ENCODE data around the gene C5orf24.
"Not testable (repeated sequence)": the region's sequence is repeated elsewhere in the genome, so short reads cannot be mapped to it uniquely, and the experiment has no call there.

C5orf24 gene

DNA sequence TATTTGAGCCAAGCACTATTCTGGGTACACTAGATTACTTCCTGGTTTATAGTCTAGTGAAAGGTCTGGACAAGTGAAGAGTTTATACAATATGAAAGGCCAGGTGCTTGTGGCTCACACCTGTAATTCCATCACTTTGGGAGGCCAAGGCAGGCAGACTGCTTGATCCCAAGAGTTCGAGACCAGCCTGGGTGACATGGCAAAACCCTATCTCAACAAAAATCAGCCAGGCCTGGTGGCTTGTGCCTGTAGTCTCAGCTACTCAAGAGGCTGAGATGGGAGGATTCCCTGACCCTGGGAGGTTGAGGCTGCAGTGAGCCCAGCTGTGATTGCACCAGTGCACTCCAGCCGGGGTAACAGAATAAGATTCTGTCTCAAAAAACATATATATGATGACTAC is 18.9 kb downstream of the C5orf24 start:
- DNase-seq, result no peak

DNA sequence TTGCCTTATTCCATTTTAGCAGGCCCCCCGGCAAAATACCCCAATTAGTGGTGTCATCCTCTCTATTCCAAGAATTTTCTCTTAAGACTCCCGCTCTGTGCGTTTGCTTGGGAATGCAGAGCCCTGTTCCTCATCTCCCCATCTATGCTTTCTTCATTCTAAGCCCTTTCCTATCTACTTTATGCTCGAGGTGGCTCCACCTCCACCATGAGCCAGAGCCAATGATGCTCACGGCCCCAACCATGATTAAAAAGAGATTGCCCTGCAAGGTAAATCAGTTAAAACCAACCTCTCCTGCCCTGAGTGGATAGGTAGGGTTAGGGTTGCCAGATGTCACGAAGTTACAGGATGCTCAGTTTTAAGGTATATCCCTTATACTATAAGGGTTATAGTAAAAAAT is 27.7 kb downstream of the C5orf24 start:
- peak; percentile 28 for DNase-seq

DNA sequence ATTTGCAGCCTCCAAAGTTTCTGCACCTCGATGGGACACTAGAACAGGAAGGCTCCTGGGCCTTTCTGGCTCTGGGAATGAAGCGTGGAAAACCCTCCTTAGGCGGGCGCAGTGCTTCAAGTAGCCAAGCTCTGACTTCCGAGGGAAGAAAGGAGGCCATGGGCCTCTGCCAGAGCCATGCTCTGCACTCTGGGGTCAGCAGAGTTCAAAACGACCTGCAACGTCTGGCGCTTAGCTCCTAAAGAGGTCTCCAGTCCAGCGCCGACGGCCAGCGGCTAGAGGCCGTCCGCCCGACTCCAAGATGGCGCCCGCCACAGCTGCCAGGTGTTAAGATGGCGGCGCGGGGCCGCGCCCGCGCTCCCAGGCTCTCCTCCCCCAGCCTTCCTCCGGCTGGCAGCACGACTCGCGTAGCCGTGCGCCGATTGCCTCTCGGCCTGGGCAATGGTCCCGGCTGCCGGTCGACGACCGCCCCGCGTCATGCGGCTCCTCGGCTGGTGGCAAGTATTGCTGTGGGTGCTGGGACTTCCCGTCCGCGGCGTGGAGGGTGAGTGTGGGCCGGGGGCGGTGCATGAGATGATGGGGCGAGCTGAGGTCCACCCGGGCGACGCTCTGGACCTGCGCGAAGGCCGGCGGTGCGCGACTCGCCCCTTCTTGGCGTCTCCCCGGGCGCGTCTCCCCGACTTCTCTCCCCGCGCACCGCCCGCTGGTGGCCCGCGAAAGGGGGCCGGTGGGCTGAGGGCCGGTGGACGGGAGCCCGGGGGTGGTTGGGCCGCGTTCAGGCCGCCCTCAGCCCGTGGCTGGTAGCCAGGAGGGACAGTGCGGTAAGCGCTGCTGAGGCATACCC is 28.4 kb downstream of the C5orf24 start, which contains the start of gene TXNDC15:
TXNDC15 (plus strand) TSS at position 385 of the 844 bp plus-strand sequence; CDS start at position 442, 57 bp downstream.
- DNase-seq, result peak; percentile 82

DNA sequence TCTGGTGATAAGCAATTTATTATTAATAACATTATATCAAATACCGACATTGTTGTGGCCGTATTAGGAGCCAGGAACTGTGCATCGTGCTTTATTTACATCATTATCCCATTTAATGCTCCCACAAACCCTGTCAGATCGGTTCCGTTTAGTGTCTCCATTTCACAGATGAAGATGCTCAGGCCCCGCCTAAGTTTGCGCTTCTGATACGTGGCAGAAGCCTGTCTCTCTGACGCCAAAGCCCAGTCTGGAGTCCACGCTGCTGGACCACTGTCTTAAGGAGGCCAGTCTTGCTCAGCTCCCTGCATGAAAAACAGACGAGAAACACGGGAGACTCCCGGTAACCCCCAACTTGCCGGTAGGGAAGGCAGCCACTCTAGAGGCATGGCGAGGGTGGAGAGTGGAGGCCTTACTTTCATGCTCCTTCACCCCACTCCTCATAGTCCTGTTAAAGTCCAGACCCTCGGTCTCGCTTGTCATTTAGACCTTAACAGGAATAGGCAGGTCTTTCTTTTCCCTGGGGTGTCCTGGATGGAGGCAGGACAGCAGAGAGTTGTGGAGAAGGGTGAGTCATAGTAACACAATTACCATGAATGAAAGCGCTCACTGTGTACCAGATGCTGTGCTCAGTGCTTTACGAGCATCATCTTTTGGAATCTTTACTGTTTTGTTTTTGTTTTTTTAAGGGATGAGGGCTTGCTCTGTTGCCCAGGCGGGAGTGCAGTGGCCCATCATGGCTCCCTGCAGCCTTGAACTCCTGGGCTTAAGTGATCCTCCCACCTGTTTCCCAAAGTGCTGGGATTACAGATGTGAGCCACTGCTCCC is 29.3 kb downstream of the C5orf24 start:
- DNase-seq, result peak; percentile 32

DNA sequence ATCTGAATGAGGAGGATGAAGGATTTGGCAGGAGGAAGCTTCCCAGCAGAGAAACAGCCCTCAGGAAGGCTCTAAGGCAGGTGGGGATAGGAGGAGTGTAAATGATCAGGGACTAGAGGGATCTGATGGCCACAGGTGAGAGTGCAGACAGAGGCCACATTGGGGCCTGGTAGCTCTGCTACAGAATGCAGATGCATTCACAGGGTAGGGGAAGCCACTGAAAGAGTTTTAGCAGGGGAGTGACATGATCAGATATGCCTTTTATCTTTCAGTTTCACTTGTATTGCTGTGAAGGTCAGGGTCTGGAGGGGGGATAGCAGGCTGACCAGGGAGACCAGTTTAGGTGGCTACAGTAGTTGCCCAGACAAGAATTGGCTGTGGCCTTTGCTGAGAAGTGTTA is 31.4 kb downstream of the C5orf24 start:
- DNase-seq, result peak; percentile 2

DNA sequence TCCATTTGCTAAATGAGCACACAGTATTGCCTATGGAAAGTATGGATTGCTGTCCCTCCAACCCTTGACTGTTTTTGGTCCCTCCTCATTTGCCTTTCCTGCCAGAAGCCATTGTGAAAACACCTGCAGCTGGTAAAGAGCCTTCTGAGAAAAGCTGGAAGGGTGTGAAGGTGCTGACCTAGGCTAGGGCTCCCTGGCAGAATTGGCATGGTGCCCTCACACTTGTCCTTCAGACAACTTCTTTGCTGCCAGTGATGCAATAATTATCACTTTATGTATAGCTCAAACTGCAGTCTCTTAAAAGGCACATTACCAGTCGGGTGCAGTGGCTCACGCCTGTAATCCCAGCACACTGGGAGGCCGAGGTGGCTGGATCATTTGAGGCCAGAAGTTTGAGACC is 32.6 kb downstream of the C5orf24 start:
- DNase-seq, result no peak

DNA sequence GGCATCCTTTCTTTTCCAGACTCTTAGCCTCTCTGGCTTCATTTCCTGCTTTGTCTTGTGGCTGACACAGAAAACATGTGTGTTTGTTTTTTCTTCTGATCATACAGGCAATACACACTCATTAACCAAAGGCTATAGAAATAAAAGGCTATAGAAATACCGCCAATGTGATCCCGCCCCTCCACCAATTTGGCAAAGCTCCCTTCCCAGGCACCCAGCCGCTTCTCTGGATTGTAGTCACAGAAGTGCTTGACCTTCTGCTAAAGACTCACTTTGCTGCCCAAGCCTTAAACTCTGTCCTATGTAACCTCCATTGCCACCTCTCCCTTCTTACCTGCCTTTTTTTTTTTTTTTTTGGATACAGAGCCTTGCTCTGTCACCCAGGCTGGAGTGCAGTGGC is 33.7 kb downstream of the C5orf24 start:
- no peak for DNase-seq

DNA sequence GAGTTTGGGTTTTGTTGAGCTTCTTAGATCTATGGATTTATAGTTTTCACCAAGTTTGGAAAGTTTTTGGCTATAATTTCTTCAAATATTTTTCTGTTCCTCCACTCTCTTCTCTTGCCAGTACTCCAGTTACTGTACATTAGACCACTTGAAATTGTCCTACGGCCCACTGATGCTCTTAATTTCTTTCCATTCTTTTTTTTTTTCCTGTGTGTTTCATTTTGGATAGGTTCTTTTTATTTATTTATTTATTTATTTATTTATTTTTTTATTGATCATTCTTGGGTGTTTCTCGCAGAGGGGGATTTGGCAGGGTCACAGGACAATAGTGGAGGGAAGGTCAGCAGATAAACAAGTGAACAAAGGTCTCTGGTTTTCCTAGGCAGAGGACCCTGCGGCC is 35.2 kb downstream of the C5orf24 start:
- not testable (repeated sequence) for DNase-seq

DNA sequence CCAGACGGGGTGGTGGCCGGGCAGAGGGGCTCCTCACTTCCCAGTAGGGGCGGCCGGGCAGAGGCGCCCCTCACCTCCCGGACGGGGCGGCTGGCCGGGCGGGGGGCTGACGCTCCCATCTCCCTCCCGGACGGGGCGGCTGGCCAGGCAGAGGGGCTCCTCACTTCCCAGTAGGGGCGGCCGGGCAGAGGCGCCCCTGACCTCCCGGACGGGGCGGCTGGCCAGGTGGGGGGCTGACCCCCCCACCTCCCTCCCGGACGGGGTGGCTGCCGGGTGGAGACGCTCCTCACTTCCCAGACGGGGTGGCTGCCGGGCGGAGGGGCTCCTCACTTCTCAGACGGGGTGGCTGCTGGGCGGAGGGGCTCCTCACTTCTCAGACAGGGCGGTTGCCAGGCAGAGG is 35.9 kb downstream of the C5orf24 start:
- DNase-seq, result not testable (repeated sequence)

DNA sequence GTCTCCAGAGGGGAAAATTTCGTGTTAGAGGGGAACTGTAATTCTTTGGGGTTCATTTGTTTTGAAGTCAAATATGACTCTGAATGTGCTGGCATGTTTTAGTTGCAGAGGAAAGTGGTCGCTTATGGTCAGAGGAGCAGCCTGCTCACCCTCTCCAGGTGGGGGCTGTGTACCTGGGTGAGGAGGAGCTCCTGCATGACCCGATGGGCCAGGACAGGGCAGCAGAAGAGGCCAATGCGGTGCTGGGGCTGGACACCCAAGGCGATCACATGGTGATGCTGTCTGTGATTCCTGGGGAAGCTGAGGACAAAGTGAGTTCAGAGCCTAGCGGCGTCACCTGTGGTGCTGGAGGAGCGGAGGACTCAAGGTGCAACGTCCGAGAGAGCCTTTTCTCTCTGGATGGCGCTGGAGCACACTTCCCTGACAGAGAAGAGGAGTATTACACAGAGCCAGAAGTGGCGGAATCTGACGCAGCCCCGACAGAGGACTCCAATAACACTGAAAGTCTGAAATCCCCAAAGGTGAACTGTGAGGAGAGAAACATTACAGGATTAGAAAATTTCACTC is 41.9 kb downstream of the C5orf24 start:
- DNase-seq, result no peak

DNA sequence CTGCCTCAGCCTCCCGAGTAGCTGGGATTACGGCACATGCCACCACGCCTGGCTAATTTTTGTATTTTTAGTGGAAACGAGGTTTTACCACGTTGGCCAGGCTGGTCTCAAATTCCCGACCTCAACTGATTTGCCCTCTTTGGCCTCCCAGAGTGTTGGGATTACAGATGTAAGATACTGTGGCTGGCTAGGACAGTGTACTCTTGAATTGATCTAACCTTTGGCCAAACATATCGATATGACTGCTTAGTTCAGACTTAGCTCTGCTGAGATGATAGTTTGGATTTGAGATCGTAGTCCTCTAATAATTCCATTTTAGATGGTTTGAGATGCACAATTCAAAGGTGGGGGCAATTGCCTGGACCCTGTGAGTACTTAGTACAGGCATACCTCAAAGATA is 43.6 kb downstream of the C5orf24 start:
- no peak for DNase-seq

DNA sequence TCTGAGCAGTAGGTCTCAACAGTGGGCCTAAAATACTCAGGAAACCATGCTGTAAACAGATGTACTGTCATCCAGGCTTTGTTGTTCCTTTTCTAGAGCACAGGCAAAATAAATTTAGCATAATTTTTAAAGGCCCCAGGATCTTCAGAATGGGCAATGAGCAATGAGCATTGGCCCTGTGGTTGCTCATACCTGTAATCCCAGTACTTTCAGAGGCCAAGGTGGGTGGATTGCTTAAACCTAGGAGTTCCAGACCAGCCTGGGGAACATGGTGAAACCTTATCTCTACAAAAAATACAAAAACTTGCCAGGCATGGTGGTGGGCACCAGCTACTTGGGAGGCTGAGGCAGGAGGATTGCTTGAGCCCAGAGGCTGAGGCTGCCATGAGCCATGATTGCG is 45.7 kb downstream of the C5orf24 start:
- no peak for DNase-seq

DNA sequence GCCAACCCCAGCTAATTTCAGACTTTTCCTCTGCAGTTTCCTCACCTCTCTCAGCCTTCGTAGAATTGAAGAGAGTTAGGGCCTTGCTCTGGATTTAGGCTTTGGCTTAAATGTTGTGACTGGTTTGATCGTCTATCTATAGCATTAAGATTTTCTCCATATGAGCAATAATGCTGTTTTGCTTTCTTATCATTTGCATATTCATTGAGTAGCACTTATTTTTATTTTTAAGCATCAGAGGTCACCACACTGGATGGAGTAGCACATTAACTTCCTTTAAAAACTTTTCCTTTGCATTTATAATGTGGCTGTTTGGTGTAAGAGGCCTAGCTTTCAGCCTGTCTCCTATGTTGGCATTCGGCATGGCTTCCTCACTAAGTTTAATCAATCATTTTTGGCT is 46.5 kb downstream of the C5orf24 start:
- DNase-seq, result no peak

DNA sequence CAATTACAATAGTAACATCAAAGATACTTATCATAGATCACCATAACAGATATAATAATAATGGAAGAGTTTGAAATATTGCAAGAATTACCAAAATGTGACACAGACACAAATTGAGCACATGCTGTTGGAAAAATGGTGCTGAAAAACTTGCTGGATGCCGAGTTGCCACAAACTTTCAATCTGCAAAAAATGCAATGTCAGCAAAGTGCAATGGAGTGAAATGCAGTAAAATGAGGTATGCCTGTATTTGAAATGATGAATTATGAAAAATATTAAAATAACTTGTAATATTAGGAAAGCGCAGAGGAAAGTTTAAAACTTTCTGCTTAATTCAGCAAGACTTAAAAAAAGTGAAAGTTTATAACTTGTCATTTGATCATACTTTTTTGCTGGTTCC is 47.2 kb downstream of the C5orf24 start:
- DNase-seq, result no peak

DNA sequence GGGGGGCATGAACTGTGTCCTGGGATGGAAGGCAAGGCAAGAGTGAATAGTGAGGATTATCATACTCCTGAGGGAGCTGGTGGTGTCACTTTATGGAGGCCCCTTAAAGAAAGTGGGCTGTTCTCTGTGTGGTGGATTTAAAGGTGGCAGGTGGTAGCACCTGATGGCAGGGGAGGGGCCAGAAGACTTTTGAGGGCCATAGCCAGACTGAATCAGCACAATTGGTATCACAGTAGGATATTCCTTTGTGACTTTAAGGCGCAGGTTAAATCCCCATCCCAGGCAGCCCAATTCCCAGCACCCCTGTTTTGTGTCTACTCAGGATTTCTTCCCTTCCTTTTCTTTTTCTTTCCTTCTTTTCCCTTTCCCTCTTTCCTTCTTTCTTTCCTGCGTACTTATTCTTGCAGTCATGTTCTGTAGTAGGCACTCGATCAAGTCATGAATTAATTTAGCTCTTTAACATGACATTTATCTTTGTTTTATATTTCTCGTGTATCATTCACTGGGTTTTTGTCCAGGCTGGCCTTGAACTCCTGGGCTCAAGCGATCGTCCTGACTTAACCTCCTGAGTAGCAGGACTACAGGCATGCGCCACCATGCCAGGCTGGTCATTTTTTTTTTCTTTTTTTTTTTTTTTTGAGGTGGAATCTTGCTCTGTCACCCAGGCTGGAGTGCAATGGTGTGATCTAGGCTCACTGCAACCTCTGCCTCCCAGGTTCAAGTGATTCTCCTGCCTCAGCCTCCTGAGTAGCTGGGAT is 48.2 kb downstream of the C5orf24 start:
- no peak for DNase-seq

DNA sequence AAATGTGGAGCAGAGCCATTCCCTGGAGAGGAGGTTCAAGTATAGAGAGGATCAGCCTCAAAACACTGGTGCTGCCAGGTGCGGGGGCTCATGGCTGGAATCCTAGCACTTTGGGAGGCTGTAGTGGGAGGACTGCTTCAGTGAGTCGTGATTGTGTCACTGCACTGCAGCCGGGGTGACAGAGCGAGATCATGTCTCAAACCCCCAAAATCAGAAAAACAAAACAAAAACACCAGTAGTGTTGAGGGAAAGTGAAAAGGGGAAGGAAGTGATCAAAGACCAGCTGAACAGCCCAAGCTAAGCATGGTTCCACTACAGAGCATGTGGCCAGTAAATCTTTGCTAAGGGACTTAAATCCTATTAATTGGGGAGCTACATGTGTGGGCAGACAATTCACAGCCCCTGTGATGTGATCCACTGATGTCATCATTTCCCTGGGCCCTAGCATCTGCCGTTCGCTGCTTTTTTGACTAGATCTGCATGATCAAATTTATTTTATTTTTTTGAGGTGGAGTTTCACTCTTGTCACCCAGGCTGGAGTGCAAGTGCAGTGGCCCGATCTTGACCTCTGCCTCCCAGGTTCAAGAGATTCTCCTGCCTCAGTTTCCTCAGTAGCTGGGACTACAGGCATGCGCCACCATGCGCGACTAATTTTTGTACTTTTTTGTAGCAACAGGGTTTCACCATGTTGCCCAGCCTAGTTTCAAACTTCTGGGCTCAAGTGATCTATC is 56.5 kb downstream of the C5orf24 start:
- DNase-seq, result no peak

DNA sequence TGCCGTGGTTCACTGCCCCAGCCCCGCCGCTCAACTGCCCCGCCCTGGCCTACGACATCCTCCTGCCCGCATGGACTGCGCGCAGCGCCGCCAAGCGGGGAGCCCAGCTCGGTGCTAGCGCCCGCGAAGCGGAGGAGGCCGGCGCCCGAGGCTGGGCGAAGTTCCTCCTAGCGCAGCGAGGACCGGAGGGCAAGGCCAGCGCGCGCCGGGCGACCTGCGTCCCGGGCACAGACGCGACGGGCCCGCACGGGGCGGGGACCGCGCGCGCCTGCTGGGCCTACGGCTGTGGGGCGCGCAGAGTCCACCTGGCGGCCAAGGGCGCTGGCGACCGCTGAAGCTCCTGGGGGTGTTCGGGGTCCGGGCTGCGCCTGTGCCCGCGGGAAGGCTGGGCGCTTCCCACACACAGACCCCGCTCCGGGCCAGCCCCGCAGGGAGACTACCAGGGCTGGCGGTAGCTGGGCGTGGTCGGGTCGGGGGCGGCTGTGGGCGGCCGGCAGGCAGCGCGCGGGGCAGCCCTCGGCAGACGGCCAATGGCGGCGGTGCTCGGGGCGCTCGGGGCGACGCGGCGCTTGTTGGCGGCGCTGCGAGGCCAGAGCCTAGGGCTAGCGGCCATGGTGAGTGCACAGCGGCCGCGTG is 59.0 kb downstream of the C5orf24 start, which contains the start of gene PCBD2:
PCBD2 (plus strand) TSS at position 522 of the 636 bp plus-strand sequence; CDS start at position 531, 9 bp downstream.
- peak; percentile 93 for DNase-seq

DNA sequence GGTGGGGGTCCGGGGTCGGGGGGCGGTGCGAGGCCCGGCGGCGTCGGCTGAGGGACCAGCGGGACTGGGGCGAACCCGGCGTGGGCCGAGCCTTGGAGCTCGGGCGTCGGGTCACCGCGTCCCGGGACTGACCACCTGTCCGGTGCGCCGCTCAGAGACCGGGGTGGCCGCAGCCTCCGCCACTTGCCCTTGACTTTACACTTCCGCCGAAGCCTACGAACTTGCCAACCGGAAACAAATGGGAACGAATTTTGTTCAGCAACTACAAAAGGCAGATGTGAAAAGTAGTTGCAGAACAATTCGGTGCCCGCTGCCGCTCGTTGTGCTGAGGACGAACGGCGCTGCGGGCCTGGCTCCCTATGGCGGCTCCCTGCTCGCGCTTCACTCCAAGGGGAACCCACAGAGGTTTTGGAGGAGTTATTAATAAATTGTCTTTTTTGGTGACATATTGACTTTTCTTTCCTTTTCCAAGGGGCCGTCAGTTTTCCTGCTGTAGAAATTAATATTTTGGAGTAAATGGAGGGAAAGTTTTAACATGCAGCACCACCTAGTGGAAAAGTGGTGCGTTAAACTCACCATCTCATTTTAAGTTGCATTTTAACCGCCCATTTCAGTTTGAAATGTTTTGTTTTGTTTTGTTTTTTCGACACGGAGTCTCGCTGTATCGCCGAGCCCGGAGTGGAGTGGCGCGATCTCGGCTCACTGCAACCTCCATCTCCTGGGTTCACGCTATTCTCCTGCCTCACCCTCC is 59.7 kb downstream of the C5orf24 start:
- DNase-seq, result peak; percentile 74

DNA sequence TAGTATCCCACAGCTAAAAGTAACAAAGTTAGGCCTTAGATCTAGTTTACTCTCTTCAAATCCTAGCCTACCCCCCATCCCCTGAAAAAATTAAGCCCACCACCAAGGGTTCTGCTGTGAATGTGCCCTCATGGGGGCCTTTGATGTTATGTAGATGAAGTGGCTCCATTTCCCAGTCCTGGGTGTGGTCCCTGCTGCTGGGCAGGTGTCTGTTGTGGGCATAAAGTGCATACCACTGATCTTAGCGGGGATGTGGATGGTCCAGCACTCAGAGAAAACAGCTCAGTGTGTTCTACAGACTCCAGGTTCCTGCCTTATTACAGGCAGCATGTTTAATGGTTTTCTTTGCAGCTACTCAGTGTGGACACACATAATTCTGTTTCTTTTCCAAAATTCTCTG is 61.0 kb downstream of the C5orf24 start:
- no peak for DNase-seq

Data from CD4-positive, alpha-beta T cell treated with Interleukin-10 for 1 hour (primary cell).